NCI-H128 (cell line): ENCODE data around the gene MNT.

Experiments used
- DNase-seq: peaks from one replicate; lab custom pipeline; 2025; ENCODE audit not compliant: unreplicated experiment; lab: John Stamatoyannopoulos, UW

Gene MNT

DNA sequence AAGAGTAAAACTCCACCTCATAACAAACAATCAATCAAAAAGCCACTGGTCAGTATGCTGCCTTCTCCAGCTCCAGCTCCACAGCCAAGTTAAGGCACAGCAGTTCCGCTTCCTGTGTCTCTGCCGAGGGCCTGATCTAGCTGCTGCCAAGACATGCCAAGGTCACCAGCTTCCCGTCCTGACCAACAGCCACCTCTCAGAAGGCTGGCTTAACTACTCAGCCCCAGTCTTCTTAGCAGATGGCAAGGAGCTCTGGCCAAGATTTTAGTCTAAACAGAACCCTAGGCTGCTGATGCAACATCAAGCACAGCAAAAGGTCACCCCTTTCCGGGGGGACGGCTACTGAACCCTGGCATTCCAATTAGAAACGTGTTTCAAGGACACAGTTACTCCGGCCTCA is 17.7 kb upstream of the MNT start:
- no peak for DNase-seq

DNA sequence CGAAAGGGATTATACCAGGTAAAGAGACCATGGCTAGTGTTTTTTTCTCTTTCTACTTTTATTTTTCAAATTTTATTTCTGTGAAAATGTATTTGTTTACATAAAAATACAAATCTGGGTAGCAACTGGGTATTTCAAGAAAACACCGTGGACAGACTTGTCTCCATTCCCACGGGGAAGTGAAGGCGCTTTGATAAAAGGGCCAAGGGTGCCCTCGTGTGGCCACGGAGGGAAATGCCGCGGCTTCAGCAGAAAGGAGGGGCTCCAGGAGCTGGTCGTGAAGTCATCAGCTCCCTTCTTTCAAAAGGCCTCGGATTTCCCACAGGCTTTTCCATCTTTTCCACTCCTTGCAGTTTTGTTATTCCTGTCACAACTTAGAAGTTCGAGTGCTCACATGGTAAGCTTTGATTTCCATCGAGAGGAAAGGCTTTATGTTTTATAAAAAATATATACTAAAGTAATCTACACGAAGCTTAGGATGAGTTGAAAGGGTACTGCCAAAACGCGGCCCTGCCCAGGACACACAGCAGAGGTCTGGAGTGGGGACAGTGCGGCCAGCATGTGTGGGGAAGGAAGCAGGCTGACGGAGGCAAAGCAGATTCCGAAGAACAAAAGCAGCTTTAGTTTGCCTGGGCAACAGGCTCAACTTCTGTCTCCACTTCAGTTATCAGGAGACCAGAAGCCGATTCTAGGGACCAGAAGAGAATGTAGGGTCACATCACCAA is 15.3 kb upstream of the MNT start:
- peak; percentile 63 for DNase-seq

DNA sequence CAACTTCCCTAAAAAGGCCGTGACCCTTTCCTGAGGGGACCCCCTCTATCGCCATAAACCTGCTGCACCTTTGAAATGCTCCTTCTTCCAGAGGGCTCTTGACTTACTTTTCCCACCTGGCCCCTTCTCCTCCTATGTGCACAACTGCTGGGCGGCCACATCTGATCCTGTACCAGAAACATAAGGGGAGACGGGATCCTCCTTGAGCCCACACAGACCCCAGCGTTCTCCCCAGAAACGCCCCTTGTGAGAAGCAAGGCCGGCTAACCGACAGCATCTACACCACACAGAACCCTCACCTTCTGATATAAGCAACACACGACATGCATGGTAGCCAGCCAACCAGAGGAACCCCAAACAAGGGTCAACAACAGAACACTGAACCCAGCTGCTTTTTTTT is 14.2 kb upstream of the MNT start:
- DNase-seq = no peak

DNA sequence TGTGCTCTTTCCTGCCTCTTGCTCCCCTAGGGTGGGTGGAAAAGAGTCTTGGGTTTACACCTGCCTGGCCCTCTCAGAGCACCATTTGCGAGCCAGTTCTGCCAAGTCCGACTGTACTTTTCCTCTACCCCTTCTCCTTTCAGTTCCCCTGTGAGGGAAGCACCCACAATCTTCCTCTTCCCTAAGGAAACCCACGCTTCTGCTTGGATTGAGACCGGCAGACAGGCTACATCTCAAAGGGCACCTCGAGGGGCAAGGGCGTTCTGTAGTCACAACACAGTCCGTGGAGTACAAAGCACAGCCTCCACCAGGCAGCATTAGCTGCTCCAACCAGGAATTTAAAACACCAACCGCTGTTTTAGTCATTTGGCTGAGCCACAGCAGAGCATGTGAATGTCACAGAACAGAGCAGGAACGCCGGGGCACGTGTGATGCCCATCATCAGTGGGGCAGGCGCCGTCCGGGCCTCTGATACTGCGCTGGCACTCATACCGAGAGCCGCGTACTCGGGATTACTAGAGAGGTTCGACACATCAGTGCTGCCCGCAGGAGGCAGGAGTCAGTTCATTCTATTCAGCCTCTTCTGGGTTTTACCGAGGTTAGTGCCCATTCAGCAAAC is 13.7 kb upstream of the MNT start:
- no peak for DNase-seq

DNA sequence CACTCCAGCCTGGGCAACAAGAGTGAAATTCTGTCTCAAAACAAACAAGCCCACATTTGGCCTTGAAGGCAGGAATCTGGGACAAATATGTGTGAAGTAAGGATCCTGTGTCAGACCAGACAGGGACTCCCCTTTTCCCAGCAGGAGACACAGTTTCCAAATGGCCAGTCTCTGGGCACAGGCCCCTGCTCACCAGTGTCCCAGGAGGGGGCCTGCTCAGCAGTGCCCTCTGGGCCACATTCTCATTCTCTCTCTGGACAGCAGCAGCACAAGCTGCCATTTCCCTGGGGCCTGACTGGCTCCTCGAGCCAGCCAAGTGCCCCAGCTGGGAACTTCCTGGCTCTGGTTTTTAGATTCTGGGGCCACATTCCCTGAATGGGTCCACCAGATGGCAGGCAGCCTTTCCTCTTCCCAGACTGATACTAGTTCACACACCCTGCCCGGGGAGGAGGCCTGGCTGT is 11.7 kb upstream of the MNT start:
- DNase-seq = no peak

DNA sequence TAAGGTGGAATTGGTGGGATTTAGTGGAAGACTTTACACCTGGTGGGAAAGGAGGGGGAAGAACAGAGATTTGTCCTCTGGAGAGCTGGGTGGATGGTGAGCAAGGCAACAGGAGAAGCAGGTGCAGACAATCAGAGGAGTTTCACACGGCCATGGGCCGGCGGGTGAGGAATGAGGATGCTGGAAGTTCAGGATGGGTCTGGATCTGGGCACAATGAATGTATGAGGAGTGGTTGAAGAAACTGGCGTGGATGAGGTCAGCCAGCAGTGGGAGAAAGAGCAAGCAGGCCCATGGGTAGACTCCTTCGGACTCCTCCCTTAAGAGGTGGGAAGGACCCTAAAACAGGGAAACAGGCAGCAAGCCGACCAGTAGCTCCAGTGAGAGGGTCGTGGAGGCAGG is 10.1 kb upstream of the MNT start:
- no peak for DNase-seq

DNA sequence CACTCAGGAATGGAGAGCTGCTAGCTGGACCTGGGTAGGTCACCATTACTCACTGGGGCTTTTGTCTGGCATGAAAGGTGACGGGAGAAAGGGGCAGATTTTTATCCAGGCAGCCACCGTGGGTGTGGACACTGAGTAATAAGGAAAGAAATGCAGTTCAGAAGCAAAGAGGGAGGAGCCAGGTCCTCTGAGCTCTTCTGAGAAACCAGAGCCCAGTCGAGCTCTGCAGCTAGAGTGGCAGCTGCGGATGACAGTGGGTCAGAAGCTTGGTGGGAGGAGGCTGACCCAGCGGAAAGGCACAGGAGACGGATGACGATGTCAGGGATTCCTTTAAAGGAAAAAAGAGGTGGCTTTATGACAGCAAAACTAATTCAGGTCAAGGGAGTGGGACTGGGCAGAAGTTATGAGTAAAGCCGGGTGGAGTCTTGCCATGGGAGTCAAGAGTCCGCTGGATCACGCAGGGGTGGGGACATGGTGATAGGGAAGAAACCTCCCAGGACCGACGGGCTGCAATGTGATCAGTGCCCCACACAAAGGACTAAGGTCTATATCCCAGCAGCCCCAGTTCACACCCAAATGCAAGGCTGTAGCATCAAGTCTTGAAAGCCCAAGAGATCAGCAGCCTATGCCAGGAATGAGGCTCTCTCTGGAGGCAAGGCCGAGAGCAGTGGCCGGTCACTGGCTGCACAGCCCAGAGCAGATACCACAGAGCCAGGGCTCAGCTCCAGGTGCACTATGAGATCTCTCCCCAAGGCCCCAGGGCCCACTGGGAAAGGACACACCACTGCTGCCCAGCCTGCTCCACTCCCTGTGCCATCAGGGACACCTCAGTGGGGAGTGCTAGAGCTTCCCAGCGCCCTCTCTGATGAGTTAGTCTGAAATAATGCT is 6.3 kb upstream of the MNT start:
- DNase-seq = no peak

DNA sequence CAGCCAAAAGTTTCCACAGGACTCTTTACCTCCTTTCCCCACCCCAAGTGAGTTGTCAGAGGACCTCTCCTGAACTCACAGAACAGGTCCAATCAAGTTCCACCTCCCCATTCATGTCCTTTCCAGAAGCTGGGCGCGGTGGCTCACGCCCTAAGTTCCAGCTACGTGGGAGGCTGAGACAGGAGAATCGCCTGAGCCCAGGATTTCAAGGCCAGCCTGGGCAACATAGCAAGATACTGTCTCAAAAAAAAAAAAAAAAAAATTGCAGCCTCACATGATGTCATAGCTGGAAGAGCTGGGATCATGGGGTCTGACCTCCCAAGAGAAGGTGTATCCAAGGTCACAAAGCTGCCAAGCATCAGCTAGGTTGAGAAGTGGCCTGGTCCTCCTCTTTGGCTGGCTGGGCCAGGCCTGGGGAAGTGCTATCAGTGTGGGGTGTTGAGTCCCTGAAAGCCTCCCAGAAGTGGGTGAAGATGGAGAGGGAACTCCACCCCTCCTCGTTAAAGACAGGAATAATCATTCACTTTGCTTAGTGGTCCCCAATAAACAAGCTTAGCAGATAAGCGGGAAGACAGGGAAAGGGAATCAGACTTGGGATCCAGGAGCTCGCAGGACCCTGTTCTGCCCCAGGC is 5.5 kb upstream of the MNT start:
- no peak for DNase-seq

DNA sequence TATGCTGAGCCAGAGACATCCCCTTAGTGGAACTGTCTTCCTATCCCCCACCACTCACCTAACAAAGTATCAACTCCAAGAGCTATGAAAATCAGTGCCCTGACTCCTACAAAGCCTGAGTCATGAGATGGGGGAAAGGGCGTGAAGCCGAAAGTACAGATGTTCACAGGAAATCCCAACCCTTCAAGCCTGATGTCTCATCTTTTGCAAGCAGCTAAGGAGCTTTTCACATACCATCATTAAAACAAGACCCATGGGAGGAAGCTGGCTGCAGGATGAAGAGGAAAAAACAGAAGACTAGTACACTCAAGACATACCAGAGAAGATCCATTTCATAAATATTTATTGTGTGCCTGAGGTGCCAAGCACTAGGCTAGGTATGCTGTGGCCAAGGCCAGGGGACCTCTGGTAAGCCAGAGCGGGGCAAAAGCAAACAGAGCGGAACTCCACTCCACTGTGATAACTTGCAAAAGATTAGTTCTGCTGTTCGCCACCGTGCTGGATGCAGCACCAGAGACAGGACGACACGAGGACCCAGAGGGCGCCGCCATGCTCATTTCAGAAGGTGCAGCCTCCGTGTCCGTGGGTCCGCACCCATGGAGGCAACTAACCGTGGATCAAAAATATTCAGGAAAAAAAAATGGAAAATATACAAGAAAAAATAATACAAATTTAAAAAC is 4.5 kb upstream of the MNT start:
- DNase-seq = no peak

DNA sequence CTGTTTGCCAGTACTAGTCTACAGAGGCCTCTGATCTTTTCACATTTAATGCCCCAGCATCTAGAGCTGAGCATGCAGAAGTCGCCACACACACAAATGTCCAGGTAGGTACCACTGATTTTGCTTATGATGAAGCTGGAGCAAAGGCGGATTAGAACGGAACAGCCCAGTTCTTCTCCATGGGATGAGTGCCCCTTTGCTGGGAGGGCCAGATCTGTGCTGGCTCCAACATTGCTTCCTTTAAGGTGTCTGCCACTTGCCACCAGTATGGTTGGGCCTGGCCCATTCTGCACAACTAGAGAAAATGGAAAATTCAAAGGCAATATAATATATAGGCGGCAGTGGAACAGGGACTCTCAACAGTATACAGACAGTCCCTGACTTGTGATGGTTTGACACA is 2.2 kb upstream of the MNT start:
- no peak for DNase-seq

DNA sequence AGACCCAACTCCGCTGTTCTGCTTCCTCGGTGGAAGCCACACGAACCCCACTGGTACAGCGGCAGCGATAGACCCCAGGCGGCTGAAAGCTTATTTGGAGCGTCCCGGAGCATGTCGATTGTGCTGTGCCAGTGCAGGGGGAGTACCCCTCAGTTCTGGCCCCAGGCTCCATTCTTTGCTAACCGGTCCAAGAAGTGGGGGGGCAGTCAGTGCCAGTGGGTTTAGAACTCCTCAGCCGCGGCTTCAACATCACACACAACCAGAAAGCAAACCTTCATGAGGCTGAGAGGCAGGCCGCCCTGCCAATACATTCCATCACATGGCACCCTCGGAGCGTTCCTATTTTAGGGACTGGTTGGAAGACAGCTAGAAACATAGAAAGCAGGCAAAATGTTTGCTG is 1.7 kb upstream of the MNT start:
- DNase-seq = no peak

DNA sequence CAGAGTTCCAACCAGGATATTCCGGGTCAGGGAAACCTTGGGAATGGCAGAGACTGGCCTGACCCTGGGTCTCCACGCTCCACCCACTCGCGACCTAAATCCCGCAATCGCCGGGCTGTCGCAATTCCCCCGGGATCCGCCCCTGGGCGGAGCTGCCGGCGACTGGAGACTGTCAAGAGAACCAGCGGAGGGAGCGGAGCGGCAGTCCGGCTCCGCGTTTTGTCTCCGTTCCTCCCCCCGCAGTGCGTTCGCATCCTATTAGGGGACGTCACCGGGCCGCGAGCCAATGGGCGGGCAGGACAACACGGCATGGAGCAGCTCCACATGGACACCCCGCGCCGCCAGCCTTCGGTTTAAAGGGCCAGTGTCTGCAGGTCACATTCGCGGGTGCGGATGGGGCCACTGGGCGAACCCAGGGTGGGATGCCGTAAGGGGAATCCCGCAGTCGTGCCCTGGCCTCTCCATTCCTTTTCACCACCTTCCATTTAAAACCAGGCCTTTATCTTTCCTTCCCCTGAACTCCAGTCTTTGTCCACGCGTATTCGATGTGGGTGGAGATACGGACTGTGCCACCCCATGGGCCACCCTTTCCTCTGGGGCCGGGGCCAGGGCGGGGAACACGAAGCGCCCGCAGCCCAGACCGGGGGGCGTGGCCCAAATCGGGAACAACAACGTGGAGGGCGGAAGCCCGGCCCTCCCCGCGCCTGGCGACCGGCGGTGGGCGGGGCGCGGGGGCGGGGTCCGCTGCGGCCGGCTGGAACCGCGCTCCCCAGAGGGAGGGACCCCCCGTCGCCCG is 764 bp upstream of the MNT start:
- peak; percentile 93 for DNase-seq

DNA sequence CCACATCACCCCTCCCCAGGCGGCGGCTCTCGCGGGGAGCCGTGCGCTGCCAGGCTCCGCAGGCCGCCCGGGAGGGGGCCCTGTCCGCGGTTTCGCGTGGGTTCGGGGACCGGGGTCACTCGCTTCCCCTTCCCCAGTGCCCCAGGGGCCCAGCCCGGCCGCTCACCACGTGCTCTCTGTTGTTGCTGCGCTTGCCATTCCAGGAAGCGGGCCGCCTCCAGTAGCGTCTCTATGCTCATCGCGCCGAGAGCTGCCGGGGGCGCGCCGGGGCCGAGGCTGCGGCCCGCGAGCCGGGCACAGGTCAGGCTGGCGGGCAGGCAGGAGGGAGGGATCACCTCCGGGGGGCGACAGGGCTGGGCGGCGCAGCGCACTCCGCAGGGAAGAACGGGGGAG is 390 bp downstream of the MNT start:
- DNase-seq = no peak

DNA sequence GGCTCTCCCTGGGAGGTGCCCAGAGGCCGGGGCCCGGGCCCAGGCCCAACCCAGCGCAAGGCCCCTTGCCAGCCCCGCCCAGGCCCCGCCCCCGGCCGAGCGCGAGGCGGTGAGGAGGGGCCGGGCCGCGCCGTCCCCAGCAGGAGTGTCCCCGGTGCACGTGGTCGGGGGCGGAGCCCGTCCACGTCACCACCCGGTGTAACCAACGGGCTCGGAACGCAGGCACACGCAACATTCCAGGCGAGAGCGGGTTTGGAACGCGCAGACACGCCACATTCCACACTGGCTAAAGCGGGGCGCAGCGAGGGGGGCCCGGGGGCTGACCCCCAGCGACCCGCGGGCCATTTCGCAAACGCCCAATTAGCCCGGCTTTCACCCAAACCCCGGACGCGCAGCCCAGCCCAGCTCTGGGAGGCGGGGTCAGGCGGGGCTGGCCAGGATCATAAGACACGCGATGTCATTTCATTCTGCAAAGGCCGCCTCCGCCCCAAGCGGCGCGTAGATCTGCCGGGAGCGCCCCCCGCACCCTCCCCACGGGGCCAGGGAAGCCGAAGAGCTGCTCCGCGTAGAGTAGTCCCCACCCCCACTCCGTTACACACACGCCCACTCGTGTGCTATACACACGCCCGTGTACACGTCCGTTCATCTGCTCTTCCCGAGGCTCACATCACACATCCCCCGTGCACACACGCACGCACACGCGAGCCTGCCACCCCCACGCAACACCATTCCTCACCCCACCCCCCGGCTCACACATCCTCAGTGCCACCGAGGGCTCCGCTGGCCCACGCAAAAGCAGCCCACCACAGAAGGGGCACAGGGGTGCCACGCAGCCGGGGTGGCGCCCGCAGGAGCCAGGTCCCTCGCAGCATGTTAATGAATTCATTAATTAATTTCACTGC is 1.0 kb downstream of the MNT start:
- DNase-seq = peak; percentile 74

DNA sequence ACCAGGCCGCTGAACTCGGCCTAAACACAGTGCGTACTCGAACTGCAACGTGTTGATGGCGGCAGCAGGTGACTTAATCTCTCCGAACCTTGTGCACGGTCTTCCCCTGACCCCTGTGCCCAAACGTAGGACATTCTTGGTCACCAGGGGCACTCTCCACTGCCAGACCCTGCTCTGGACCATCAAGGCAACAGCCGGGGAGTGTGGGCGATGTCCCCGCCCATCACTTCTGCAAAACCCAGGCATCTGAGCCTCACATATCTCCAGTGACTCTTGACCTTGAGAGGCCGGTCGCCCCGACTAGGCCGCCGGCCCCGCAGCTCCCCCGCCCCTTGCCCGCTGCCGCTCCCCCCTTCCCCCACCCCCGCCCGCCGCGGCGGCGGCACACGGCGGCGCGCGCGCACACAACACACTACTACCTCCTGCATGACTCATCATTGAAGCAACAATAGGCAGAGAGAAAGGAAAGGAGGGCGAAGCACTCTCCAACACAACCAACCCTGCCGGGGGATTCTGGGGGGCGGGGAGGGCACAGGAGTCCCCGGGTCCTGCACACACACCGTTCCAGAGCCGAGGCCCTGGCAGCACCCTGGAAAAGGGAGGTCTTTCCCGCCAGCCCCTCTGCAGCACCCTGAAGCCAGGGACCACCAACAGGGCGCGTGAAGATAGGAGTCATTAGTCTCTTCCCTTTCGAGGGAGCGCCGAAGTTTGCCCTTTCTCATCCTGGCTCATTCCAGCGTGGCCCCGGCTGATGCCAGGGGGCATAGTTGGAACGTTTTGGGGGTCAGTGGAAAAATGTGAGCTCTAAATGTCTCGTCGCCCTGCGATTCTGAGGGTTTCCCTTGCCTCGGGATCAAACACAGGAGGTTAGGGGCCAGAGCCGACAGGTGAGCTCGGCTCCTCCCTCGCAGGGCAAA is 1.9 kb downstream of the MNT start:
- no peak for DNase-seq

DNA sequence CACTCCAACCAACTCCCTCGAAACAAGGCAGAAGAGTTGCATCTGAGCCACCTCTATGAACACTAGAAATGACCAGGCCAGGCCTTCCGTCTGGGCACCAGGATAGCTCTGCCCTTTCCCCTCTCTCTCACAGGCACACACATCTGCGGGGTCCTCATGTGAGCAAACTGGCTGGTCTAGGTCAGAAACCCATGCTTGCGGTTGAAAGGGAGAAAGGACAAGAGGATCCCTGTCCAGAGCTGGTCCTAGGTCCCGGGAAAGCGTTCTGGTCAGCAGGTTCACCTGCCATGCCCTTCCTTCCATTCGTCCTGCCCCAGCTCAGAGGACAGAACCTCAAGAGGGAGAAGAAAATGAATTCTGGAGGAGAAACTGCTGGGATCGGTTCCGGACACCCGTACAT is 2.7 kb downstream of the MNT start:
- DNase-seq = no peak

DNA sequence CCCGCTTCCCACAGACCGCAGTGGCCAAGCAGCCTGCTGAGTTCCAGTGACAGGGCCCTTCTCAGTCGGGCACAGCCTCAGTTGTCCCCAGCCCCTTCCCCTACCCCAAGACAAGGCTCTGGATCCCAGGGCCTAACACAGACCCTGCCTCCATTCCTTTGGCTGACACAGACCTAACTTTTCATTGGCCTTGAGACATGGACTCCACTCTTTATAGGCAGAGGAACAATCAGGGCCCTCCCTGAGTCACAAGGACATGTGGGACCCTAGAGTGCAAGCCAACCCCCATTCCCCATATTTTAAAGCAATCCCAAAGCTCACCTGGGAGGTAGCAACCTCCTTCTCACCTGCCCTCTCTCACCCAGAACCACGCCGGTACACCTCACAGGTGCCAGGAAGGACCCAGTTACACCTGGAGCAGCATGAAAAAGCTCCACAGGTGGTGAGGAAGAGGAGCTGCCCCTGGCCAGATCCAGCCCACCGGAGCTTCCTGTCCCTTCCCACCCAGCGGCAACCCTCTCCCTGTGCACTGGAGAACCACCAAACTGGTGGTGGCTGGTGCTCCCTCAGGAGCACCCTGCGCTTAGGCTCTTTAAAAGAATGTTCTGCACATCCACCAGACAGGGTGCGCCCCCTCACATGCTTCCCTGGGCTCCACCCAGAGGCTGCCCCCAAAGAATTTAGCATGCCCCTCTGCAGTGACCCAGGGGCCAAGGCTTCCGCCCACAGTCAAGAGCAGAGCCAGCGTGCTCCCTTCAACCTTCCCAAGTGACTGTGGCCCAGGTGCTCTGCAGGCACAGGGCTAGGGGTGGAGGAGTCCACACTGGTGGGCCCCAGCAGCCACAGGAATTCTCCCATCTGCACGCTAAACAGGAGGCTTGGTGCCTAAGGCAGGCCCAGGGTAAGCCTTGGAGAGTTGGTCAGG is 3.4 kb downstream of the MNT start:
- DNase-seq = no peak
